ENCODE data around the gene HAND1. TPM values are rescaled to one million over a fixed set of nuclear protein-coding genes. Genes with fewer than 3 reads are reported as not detected.
"Not testable (repeated sequence)": the region's sequence is repeated elsewhere in the genome, so short reads cannot be mapped to it uniquely, and the experiment has no call there.

HAND1 gene
- polyA plus RNA-seq (ENCODE audit: insufficient read length in 3 of 3) = not detected
- long read RNA-seq, donor 1 = 0 reads
- long read RNA-seq, donor 2 = 0 reads
- long read RNA-seq, donor 3 = 0 reads
- long read RNA-seq, donor 4 = 0 reads
- long read RNA-seq, donor 5 = 0 reads
- long read RNA-seq, donor 6 = 0 reads
- long read RNA-seq, donor 7 = 0 reads
- long read RNA-seq, donor 8 = 0 reads
- long read RNA-seq, donor 9 = 0 reads
- long read RNA-seq, donor 10 = 0 reads
- long read RNA-seq, donor 11 = 0 reads
- long read RNA-seq, donor 12 = 0 reads
- long read RNA-seq, donor 13 = 0 reads
- long read RNA-seq, donor 14 = 0 reads
- long read RNA-seq, donor 15 = 0 reads
- long read RNA-seq, donor 16 = 0 reads

DNA sequence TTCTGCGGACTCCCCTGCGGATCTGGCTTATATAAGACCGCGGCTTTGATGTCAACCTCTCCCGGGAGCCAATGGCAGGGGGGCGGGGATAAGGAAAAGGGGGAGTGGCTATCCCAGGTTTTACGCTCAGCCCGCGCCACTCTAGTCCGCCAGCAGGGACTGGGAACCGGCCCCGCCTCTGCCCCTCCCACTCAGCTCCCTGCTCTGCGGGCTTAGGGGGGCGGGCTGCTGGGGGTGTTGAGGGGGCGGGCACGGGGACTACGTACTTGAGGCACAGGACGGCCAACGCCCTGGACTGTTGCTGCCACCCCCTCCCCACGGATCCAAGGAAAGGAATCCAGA, at the start of gene HAND1:
Gene HAND1, minus strand, starts transcription at position 4 of the 342 bp plus-strand sequence. CDS start 219 bp downstream, outside the sequence.
- DNase-seq (ENCODE audit: extremely low read depth in 1 of 11, low read depth in 9 of 11, low spot score in 4 of 11) = peak in 1 of 11 donors; percentile 39

DNA sequence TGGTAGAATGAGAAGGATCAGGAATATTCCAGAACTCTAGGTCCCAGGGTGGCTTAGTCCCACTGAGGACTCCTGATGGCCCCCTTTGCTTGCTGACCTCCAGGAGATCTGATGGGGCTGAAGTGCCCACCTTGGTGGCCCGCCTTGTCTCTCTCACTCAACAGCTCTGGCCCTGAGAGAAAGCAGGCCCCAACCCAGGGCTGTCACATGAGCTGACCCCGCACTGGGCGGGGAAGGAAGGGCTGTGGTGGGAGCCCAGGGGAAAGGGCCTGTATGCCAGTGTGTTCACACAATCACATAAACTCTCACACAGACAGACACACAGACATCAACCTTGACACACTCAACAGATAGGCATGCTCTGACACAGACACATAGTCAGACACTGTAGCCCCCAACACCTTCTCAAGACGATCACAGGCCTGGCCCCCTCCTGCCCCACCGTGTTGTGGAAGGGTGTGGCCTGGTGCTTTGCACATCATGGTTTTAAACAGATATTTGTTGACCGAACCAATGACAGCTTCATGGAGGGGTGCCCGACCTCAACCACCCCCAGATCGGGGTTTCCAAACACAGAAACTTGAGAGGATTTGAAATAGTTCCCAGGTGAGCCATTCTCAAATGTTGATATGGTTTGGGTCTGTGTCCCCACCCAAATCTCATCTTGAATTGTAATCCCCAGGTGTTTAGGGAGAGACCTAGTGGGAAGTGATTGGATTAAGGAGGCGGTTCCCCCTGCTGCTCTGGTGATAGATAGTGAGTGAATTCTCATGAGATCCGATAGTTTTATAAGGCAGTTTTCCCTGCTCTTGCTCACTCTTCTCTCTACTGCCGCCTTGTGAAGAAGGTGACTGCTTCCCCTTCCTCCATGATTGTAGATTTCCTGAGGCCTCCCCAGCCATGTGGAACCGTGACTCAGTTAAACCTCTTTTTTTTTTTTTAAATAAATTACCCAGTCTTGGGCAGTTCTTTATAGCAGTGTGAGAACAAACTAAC, 48.5 kb upstream of the HAND1 start:
- no peak for DNase-seq (ENCODE audit: extremely low read depth in 1 of 11, low read depth in 9 of 11, low spot score in 4 of 11)

DNA sequence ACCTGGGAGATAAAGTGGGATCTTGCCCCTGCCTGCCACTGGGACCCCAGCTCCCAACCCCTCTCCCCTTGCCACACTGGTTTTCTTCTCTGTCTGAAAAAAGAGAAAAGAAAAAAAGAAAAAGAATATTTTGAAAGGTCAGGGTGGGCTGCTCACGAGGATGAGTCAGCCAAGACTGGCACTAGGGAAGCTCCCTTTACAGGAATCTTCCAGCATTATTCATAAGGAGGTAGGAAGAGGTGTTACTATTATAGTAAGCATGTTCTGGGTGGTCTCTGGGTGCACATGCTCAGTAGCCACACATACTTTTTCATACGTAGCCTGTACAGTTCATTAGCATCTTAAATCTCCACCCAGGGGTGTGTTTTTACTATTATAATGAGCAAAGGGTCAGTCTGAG, 46.8 kb upstream of the HAND1 start:
- DNase-seq (ENCODE audit: extremely low read depth in 1 of 11, low read depth in 9 of 11, low spot score in 4 of 11) = no peak

DNA sequence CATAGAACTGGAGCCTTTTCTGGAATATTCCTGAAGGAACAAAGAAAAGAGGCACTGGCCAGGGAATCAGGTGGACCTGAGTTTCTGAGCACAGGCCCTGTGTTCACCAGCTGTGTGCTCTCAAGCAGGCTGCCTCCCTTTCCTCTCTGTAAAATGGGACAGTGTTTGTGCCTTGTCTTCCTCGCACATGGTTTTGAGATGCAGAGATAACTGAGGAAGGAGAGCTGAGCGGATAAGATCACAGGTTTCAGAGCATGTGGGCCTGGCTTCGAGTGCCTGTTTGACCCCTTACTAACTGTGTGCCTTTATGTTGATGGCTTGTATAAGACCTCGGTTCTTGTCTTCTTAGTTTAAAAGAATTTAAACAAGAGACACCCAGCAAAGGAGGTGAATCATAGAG, 46.2 kb upstream of the HAND1 start:
- no peak for DNase-seq (ENCODE audit: extremely low read depth in 1 of 11, low read depth in 9 of 11, low spot score in 4 of 11)

DNA sequence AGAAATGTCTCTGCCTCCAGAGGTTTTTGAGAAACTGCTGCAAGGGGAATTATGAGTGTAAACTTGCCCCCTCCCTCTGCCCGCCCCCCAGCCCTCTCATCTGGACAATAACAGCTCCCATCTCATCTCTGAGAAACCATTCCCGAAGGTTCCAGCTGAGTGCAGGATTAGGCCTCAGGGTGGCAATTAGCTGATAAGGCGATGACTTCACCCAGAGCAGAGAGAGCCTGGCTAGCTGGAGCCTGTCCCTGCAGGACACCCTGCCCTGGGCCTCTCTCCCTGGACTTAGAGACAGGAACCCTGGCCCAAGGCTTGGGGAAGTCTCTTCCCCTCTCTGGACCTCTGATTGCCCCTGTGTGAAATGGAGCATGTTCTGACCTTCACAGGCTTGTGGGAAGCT, 45.7 kb upstream of the HAND1 start:
- peak in 2 of 11 donors; percentile 5 to 18 for DNase-seq (ENCODE audit: extremely low read depth in 1 of 11, low read depth in 9 of 11, low spot score in 4 of 11)

DNA sequence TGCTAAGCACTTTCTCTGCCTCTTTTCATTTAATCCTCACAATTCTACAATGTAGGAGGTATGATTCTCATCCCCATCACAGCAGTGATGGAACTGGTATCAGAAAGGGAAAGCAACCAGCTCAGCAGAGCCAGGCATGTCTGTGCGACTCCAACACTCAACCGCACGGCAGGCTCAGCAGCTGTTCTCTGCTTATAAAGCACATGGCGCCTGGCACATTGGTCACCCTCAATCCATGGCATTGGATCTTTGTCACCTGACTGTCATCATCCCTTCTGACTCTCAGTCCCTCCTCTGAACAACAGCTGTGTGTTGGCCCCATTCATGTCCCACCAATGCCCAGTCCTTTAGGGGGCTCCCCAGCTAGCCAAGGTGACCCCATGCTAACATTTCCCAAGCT, 45.1 kb upstream of the HAND1 start:
- no peak for DNase-seq (ENCODE audit: extremely low read depth in 1 of 11, low read depth in 9 of 11, low spot score in 4 of 11)

DNA sequence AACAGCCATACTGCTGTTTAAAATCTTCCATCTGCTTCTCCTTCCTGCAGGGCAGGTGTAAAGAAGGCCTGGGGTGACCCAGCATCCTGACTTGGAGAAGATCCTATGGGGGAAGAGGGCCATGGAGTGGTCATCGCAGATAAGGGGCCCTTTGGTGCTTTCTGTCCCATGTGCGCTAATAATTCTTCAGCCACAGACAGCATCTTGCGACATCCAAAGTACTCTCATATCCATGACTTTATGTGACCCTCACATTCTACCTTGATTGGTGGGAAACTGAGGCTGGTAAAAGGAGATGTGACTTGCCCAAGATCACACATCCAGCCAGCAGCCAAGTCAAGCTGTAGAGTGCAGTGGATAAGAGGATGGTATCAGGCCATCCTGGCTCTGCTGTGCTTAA, 44.3 kb upstream of the HAND1 start:
- DNase-seq (ENCODE audit: extremely low read depth in 1 of 11, low read depth in 9 of 11, low spot score in 4 of 11) = no peak

DNA sequence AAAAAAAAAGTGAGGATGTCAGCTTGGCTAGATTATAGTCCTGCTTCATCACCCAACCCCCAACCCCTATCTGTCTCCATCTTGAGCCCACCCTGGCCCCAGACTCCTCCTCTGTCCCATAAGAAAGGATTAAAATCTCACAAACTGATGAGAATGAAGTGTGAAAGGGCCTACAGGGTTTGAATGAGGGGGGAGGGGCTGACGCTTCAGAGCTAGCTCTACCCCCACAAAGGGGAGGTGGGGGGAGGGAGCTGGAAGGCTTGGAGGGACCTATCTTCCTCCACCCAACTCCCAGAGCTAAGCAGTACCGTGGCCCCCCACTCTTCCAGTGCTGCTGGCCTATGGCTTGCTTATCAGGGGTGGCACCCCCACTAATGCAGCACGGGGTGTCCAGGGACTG, 43.7 kb upstream of the HAND1 start:
- DNase-seq (ENCODE audit: extremely low read depth in 1 of 11, low read depth in 9 of 11, low spot score in 4 of 11) = no peak

DNA sequence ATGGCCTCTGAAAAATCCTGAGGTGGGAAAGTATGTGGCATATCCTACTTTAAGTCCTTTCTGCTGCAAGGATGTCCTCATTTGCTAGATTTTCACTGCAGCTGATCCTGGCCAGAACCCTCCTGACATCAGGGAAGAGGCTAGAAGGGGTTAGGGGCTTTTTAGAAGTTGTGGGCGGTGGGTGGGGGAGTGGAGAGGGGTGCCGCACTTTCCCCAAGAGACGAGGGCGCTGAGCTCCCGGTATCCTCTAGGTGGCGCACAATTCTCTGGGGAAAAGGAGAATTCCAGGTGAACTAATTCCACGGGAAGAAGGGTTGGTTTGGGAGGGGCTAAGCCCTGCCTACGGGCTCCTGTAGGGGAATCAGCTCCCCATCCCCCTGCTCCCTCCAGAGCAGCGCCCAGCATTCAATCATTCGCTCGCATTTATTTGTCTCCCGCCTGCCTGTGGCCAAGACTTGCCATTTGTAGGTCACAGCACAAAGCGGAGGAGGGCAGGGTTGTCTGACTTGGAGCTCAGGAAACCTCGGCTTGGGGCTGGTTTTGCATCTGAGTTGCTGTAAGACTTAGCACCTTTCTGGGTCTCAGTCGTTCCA, 42.9 kb upstream of the HAND1 start:
- peak in 10 of 11 donors; percentile 17 to 50 (median 42) for DNase-seq (ENCODE audit: extremely low read depth in 1 of 11, low read depth in 9 of 11, low spot score in 4 of 11)

DNA sequence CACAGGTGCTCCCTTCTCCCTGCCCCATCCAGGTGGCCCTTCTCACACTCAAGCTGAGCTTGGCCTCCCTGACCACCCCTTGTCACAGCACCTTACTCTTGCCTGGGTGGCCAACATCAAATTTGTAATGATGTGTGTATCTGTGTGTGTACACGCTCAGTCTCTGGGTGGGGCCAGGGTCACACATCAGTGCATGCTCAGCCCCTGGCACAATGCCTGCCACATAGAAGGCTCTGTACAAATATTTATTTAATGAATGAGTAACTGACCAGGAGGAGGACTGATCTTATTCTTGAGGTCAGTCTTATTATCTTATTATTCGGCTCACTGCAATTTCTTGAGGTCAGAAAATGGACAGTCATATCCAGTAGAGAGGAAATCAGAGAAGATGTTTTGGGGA, 41.3 kb upstream of the HAND1 start:
- no peak for DNase-seq (ENCODE audit: extremely low read depth in 1 of 11, low read depth in 9 of 11, low spot score in 4 of 11)

DNA sequence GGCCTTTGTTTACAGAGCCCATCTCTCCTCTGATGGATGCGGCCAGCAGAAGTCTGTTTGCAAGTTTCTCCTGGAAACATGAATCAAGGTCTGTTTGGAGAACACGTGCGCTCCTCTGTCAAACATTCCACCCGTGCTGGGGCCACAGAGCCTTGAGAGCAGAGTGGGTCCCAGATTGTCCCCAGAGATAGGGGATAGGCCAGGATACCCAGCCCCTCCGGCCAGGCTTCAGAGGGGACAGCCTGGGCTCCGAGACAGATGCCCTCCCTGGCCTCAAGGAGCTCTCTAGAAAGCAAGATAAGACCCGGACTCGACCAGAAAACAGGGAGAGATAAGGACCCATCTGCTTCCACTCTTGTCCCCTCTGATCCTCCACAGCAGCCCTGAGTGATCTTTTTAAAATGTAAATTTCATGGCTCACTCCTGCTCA, 40.4 kb upstream of the HAND1 start:
- DNase-seq (ENCODE audit: extremely low read depth in 1 of 11, low read depth in 9 of 11, low spot score in 4 of 11) = no peak

DNA sequence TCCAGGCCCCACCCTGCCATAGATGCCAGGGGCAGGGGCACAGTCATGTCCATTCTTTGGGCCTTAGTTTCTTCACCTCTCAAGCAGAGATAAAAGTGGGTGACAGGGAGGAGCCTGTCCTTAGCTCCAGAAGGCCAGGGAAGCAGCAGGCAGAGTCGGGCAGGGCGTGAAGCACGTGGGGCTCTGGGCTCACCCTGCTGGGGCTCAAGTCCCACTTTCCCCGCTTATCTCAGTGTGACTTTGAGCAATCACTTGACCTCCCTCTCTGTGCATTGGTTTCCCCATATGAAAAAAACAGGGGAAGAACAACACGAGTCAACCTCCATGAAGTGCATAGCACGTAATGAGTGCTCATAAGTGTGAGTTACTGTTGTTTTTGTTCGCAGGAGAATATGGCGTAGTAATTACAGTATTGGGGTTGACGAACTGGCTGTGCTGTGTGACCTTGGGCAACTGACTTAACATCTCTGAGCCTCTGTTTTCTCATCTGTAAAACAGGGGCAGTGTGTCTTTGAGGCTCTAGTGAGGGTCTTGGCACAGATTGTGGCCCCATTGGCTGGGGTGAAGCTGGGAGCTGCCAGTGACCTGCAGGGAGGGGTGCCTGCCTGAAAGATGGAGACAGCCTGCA, 39.9 kb upstream of the HAND1 start:
- no peak for DNase-seq (ENCODE audit: extremely low read depth in 1 of 11, low read depth in 9 of 11, low spot score in 4 of 11)

DNA sequence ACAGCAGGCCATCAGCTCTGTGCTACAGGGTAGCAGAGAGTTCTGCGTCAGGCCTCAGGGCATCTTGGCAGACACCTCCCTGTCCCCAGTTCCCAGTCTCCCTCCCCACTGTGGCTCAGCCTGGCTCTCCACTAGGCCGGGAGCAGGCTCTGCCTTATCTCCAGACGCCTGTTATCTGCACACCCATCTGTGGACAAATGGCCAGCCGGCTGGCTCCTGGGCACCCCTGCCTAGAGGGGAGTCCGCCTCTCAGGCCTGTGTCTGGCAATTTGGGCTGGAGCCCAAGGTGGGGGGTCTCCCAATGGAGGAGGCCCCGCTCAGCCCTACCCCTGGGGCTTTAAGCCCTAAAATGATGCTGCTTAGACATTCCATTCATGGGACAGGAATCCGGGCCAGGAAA, 39.2 kb upstream of the HAND1 start:
- DNase-seq (ENCODE audit: extremely low read depth in 1 of 11, low read depth in 9 of 11, low spot score in 4 of 11) = no peak

DNA sequence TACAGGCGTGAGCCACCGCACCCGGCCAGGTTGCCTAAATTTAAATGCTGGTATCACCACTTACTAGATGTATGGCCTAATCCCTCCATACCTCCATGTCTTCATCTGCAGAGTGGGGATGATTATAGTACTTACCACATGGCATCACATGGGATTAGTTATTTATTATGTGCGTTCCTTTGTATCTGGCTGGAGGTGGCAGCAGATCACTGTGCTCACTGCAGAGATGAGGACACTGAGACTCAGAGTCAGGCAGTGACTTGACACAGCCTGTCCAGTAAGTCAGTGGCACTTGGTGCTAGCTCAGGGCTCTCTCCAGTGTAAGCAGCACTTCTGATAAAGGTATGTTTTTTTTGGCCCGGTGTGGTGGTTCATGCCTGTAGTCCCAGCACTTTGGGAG, 38.4 kb upstream of the HAND1 start:
- DNase-seq (ENCODE audit: extremely low read depth in 1 of 11, low read depth in 9 of 11, low spot score in 4 of 11) = no peak

DNA sequence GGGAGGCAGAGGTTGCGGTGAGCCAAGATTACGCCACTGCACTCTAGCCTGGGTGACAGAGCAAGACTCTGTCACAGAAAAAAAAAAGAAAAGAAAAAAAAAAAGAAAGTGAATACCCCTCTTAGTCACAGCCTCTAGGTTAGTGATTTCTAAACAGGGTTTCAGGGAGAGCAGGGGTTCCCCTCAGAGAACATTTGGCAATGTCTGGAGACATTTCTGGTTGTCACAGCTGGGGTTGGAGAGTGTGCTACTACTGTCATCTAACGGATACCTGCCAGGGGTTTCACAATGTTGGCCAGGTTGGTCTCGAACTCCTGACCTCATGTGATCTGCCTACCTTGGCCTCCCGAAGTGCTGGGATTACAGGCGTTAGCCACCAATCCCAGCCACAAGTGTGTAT, 37.5 kb upstream of the HAND1 start:
- DNase-seq (ENCODE audit: extremely low read depth in 1 of 11, low read depth in 9 of 11, low spot score in 4 of 11) = not testable (repeated sequence)

DNA sequence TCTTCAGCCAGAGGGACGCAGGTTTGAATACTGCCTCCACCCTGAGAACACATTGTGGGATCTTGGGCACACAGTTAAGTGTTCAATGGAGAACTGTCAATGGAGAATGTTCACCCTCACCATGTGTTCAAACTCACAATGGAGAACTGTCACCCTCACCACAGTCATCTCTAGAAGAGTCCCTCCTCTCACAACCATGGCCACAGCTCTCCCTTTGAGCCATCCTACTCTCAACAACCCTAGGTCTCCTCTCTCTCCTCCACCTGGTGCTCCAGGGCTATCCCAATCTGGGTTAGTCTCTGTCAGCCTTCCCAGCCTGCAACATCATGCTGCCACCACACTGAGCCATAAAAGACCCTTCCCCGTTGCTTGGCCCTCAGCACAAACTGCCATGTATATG, 36.3 kb upstream of the HAND1 start:
- no peak for DNase-seq (ENCODE audit: extremely low read depth in 1 of 11, low read depth in 9 of 11, low spot score in 4 of 11)

DNA sequence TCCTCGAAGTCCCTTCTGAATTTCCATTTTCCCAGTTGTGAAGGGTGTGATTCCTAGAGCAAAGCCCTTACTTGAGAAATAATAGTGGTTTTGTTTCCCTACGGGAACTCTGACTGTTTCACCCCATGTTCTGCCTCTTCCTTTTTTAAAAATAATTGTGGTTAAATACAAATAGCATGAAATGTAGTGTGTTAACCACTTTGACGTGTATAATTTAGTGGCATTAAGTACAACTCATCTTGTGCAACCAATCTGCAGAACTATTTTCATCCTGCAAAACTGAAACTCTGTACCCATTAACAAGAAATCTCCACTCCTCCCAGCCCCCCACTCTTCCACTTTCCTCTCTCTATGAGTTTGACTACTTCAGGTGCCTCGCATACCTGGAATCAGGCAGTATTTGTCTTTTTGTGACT, 35.6 kb upstream of the HAND1 start:
- no peak for DNase-seq (ENCODE audit: extremely low read depth in 1 of 11, low read depth in 9 of 11, low spot score in 4 of 11)

DNA sequence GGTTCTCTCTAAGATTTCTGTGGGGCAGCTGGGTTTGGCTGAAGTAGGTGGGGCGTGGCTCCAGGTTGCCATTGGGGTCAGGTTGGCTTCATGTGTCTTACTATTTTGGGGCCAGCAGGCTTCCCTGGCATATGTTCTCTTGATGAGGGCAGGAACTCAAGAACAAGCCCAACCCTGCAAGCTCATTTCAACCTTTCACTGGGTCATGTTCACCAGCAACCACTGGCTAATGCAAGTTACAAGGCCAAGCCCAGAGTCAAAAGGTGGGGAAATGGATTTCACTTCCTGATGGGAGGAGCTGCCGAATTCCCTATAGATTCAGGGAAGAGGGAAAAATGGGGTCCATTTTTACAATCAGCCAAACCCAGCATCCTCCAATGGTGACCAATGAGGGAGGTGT, 34.0 kb upstream of the HAND1 start:
- DNase-seq (ENCODE audit: extremely low read depth in 1 of 11, low read depth in 9 of 11, low spot score in 4 of 11) = no peak

DNA sequence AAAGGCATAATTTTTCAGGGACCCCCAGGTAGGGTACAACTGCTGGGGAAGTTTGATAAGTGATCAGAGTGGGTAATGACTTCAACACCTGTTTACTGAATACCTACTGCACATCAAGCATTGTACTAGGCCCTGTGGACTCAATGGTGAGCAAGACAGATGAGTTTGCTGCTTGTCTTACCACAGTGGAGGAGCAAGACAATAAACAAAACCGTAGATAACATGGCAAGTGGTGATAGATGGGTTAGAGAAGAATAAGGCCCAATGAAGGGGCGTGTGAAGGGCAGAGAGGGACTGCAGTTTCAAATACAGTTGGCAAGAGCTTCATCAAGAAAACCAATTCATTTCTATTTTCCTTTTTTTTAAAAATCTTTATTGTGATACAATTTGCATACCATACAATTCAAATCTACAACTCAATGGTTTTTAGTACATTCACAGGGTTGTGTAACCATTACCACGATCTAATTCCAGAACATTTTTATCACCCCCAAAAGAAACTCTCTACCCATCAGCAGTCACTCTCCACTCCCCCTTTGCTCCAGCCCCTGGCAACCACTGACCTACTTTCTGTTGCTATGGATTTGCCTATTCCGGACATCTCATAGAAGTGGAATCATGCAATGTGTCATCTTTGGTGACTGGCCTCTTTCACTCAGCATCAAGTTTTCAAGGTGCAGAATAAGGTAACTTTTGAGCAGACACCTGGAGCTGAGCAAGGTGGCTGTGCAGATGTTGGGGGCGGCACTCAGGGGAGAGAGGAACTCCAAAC, 31.9 kb upstream of the HAND1 start:
- DNase-seq (ENCODE audit: extremely low read depth in 1 of 11, low read depth in 9 of 11, low spot score in 4 of 11) = no peak
